Measurements from ENCODE around the gene S1PR2. TPM values are rescaled to one million over a fixed set of nuclear protein-coding genes. Genes with fewer than 3 reads are reported as not detected.
"Not testable (repeated sequence)": the region's sequence is repeated elsewhere in the genome, so short reads cannot be mapped to it uniquely, and the experiment has no call there.

Gene S1PR2
- total RNA-seq, 6 donors from 2014 or later, result 9.1 to 30.0 (median 16.0) TPM

DNA sequence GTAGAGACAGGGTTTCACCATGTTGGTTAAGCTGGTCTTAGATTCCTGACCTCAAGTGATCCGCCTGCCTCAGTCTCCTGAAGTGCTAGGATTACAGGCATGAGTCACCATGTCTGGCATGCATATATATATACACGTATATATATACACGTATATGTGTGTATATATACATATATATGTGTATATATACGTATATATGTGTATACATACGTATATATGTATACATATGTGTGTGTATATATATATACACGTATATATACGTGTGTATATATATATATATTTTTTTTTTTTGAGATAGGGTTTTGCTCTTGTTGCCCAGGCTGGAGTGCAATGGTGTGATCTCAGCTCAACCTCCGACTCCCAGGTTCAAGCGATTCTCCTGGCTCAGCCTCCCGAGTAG, 48.3 kb downstream of the S1PR2 start:
- no peak for TF ChIP-seq POLR2A (IDR thresholded peaks at IDR 0.05)
- TF ChIP-seq EP300 (IDR thresholded peaks at IDR 0.05), result no peak
- TF ChIP-seq, protein P1, sequence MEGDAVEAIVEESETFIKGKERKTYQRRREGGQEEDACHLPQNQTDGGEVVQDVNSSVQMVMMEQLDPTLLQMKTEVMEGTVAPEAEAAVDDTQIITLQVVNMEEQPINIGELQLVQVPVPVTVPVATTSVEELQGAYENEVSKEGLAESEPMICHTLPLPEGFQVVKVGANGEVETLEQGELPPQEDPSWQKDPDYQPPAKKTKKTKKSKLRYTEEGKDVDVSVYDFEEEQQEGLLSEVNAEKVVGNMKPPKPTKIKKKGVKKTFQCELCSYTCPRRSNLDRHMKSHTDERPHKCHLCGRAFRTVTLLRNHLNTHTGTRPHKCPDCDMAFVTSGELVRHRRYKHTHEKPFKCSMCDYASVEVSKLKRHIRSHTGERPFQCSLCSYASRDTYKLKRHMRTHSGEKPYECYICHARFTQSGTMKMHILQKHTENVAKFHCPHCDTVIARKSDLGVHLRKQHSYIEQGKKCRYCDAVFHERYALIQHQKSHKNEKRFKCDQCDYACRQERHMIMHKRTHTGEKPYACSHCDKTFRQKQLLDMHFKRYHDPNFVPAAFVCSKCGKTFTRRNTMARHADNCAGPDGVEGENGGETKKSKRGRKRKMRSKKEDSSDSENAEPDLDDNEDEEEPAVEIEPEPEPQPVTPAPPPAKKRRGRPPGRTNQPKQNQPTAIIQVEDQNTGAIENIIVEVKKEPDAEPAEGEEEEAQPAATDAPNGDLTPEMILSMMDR (IDR thresholded peaks at IDR 0.05), result no peak
- no peak for TF ChIP-seq POLR2AphosphoS5 (IDR thresholded peaks at IDR 0.05)
- H3K27me3 ChIP-seq, result no peaks in the 10 kb centered on the region
- no peak overlapping the region for H3K27ac ChIP-seq
- no peak for DNase-seq
- no peak overlapping the region for H3K4me3 ChIP-seq
- 90 to 92% methylated on average over 10 of the region's 10 CpGs for WGBS, 2 donors
- no peaks in the 10 kb centered on the region for H3K9me3 ChIP-seq
- H3K4me1 ChIP-seq, result no peaks in the 10 kb centered on the region
- peaks cover 0 to 63% (median 42%) of the 10 kb centered on the region in 4 donors for H3K36me3 ChIP-seq
- no peak for ATAC-seq (ENCODE audit: low FRiP score in 2 of 2)

DNA sequence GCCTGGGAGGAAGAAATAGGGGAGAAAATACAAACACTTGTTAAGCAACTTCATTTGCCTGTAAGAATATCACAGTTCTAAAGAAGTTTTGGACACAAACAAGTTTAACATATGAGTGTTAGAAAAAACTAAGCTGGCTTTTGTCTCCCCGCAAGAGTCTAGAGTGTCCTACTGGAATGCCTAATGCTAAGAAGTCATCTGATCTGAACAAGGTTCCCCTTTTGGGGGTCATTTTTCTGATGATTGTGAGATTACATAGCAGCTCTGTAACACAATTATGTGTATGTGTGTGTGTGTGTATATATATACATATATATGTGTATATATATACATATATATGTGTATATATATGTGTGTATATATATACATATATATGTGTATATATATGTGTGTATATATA, 49.1 kb downstream of the S1PR2 start:
- H3K36me3 ChIP-seq, result peaks cover 0 to 65% (median 47%) of the 10 kb centered on the region in 4 donors
- WGBS, 2 donors, result 43 to 50% methylated on average over 1 of the region's 1 CpG
- H3K27me3 ChIP-seq, result no peaks in the 10 kb centered on the region
- TF ChIP-seq EP300 (IDR thresholded peaks at IDR 0.05), result no peak
- TF ChIP-seq POLR2AphosphoS5 (IDR thresholded peaks at IDR 0.05), result no peak
- no peak for TF ChIP-seq POLR2A (IDR thresholded peaks at IDR 0.05)
- TF ChIP-seq, protein P1 (IDR thresholded peaks at IDR 0.05), result no peak
- H3K9me3 ChIP-seq, result no peaks in the 10 kb centered on the region
- ATAC-seq (ENCODE audit: low FRiP score in 2 of 2) (no peak), DNase-seq (no peak)
- H3K27ac ChIP-seq, result no peak overlapping the region
- H3K4me3 ChIP-seq, result no peak overlapping the region
- H3K4me1 ChIP-seq, result no peaks in the 10 kb centered on the region

DNA sequence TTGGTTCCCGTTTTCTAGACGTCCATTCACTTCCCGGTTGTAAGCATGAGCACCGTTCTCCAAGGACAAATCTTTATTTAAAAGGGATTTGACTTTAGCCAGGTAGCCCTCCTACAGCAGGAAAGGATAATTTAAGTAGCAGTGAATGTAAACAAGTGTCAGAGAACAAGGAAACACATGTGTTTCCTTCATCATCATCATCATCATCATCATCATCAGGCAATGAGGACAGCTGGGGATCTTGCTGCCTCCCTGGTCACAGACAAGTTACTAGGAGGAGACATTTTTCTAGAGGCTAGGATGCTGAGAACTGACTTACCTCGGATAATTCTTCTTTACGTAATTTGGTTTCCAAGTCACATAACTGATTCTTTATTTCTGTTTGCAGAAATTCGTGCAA, 50.7 kb downstream of the S1PR2 start:
- TF ChIP-seq, protein P1 (IDR thresholded peaks at IDR 0.05), result no peak
- TF ChIP-seq POLR2A (IDR thresholded peaks at IDR 0.05), result no peak
- TF ChIP-seq POLR2AphosphoS5 (IDR thresholded peaks at IDR 0.05), result no peak
- TF ChIP-seq EP300 (IDR thresholded peaks at IDR 0.05), result no peak
- Histone ChIP-seq H3K4me3 (no peak overlapping the region), H3K27ac (no peak overlapping the region), H3K36me3 (peaks cover 0 to 74% (median 54%) of the 10 kb centered on the region in 4 donors), H3K4me1 (no peaks in the 10 kb centered on the region), H3K27me3 (no peaks in the 10 kb centered on the region), H3K9me3 (no peaks in the 10 kb centered on the region)
- DNase-seq, result no peak
- 79 to 81% methylated on average over 7 of the region's 7 CpGs for WGBS, 2 donors
- no peak for ATAC-seq (ENCODE audit: low FRiP score in 2 of 2)

DNA sequence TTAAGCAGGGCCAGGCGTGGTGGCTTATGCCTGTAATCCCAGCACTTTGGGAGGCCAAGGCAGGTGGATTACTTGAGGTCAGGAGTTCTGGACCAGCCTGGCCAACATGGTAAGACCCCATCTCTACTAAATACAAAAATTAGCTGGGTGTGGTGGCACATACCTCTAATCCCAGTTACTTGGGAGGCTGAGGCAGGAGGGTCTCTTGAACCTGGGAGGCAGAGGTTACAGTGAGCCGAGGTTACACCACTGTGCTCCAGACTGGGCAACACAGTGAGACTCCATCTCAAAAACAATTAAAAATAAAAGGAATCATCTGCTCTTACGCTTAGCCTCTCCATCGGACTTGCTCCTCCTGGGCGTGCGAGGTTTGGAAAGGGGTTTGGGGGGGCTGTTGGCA, 51.1 kb downstream of the S1PR2 start:
- H3K9me3 ChIP-seq; H3K4me1 ChIP-seq; ATAC-seq (ENCODE audit: low FRiP score in 2 of 2); H3K27me3 ChIP-seq; DNase-seq; H3K27ac ChIP-seq; H3K4me3 ChIP-seq: not testable (repeated sequence)
- WGBS, 2 donors, result 88 to 93% methylated on average over 6 of the region's 6 CpGs
- H3K36me3 ChIP-seq, result peaks cover 0 to 73% (median 57%) of the 10 kb centered on the region in 4 donors

DNA sequence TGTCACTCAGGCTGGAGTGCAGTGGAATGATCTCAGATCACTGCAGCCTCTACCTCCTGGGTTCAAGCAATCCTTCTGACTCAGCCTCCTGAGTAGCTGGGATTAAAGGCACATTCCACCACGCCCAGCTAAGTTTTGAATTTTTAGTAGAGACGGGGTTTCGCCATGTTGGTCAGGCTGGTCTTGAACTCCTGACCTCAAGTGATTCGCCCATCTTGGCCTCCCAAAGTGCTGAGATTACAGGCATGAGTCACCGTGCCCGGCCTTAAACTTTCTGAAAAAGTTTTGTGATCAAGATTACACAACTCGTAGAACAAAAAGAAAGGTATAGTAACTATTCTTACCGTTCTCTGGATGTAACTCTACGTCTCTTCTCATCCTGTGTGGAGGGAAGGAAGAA, 57.6 kb downstream of the S1PR2 start:
- 82 to 86% methylated on average over 9 of the region's 9 CpGs for WGBS, 2 donors
- H3K36me3 ChIP-seq, result peaks cover 12 to 99% (median 83%) of the 10 kb centered on the region in 4 donors
- TF ChIP-seq POLR2A (IDR thresholded peaks at IDR 0.05) (no peak), EP300 (IDR thresholded peaks at IDR 0.05) (no peak), POLR2AphosphoS5 (IDR thresholded peaks at IDR 0.05) (no peak)
- TF ChIP-seq, protein P1 (IDR thresholded peaks at IDR 0.05), result no peak

More for the DNA sequence above, 57.6 kb downstream of the S1PR2 start:
- no peaks in the 10 kb centered on the region for H3K9me3 ChIP-seq
- no peaks in the 10 kb centered on the region for H3K27me3 ChIP-seq
- no peak overlapping the region for H3K4me3 ChIP-seq
- H3K4me1 ChIP-seq, result no peaks in the 10 kb centered on the region
- no peak overlapping the region for H3K27ac ChIP-seq
- no peak for DNase-seq
- no peak for ATAC-seq (ENCODE audit: low FRiP score in 2 of 2)

Small RNA genes lying within 50 kb of the gene (small RNA-seq; reads per million reads assigned to genes)
- gene MIR4322, result 0 to 0.26 (median 0) reads per million in 4 donors

Other genes with a start within 250 kb of the S1PR2 start
- 10 to 100 TPM in 3 of 6 donors, 1 to 10 TPM in 3; 1.3 to 31.4 (median 11.2) TPM for gene COL5A3, start 220.8 kb downstream of the S1PR2 start, total RNA-seq
- gene RDH8, start 217.8 kb downstream of the S1PR2 start, total RNA-seq, result not detected
- 10 to 100 TPM; 28.9 to 95.3 (median 39.0) TPM for gene SHFL, start 145.0 kb downstream of the S1PR2 start, total RNA-seq
- gene ANGPTL6, start 128.7 kb downstream of the S1PR2 start, total RNA-seq, result 1 to 10 TPM in 2 of 6 donors, under 1 TPM in 2, not detected in 2; 0.17 to 2.0 (median 1.4) TPM
- 10 to 100 TPM; 18.3 to 46.8 (median 37.8) TPM for gene PPAN, start 125.0 kb downstream of the S1PR2 start, total RNA-seq
- 10 to 100 TPM in 5 of 6 donors, 1 to 10 TPM in 1; 5.4 to 36.7 (median 15.3) TPM for gene P2RY11, start 119.6 kb downstream of the S1PR2 start, total RNA-seq
- 100 to 1,000 TPM; 133 to 246 (median 213) TPM for gene EIF3G, start 111.4 kb downstream of the S1PR2 start, total RNA-seq
- 100 to 1,000 TPM in 1 of 6 donors, 10 to 100 TPM in 5; 54.0 to 166 (median 63.9) TPM for gene DNMT1, start 36.4 kb downstream of the S1PR2 start, total RNA-seq
- gene MRPL4, start 20.9 kb upstream of the S1PR2 start, total RNA-seq, result 10 to 100 TPM; 23.0 to 70.8 (median 45.0) TPM
- gene ICAM1, start 39.8 kb upstream of the S1PR2 start, total RNA-seq, result 100 to 1,000 TPM; 190 to 791 (median 356) TPM
- gene ICAM4, start 55.6 kb upstream of the S1PR2 start, total RNA-seq, result 10 to 100 TPM in 5 of 6 donors, 1 to 10 TPM in 1; 6.3 to 24.3 (median 12.0) TPM
- 100 to 1,000 TPM in 1 of 6 donors, 10 to 100 TPM in 5; 19.5 to 102 (median 27.2) TPM for gene ICAM5, start 58.6 kb upstream of the S1PR2 start, total RNA-seq
- 10 to 100 TPM in 1 of 6 donors, 1 to 10 TPM in 5; 1.8 to 21.6 (median 5.4) TPM for gene ZGLP1, start 78.5 kb upstream of the S1PR2 start, total RNA-seq
- gene FDX2, start 84.7 kb upstream of the S1PR2 start, total RNA-seq, result 10 to 100 TPM; 16.6 to 27.5 (median 26.0) TPM
- 10 to 100 TPM; 17.8 to 49.9 (median 37.2) TPM for gene RAVER1, start 102.2 kb upstream of the S1PR2 start, total RNA-seq
- 10 to 100 TPM; 12.7 to 53.9 (median 20.5) TPM for gene ICAM3, start 108.3 kb upstream of the S1PR2 start, total RNA-seq
- 100 to 1,000 TPM in 5 of 6 donors, 10 to 100 TPM in 1; 91.5 to 569 (median 152) TPM for gene TYK2, start 149.2 kb upstream of the S1PR2 start, total RNA-seq
- gene CDC37, start 172.2 kb upstream of the S1PR2 start, total RNA-seq, result 100 to 1,000 TPM; 104 to 388 (median 169) TPM
- 10 to 100 TPM; 22.8 to 38.2 (median 31.2) TPM for gene PDE4A, start 189.2 kb upstream of the S1PR2 start, total RNA-seq